ENCODE results near the gene OR5B2. TPM values are rescaled to one million over a fixed set of nuclear protein-coding genes. Genes with fewer than 3 reads are reported as not detected.

Gene OR5B2
- not detected in 2 replicates for polyA plus RNA-seq

DNA sequence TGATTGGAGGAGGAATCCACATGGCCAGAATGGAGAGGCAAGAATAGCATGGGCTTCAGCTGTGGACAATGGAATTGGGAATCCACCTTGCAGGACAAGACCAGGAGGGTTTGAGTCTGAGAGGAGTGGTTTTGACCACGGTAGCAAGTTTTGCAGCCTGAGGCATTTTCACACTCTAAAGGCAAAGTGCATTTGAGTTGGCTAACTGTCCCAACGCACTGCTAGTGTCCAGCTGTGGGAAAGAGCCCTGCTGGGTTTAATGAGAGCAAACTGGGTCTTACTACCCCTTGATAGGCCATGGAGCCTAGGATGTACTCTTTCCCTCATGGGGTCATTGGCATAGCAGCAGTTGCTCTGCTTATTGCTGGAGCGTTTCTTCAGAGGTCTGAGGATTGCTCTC lies at the start of gene OR5B2:
Gene OR5B2 (minus strand): TSS at position 101 of the 400 bp plus-strand sequence. CDS start 4,860 bp downstream, outside the sequence.

DNA sequence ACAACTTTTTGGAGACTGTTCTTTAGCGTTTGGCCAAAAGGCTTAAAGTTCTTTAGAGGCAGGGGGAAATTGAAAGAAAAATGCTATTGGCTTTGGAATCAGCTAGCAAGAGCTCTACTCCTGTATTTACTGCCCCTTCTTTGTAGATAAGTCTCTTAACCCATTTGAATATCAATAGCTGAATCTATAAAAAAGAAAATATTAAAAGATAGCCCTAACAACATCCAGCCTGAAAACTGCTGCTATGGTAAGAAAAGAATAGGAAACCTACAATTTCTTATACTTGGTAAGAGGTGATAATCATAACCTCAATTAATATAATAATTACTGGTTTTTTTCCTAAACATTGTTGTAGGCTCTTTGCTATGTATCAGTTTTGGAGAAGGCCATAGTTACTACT lies 14.2 kb upstream of the OR5B2 start, which contains the start of gene OR5B12:
Gene OR5B12 (minus strand): TSS at position 101 of the 400 bp plus-strand sequence. CDS start 2,085 bp downstream, outside the sequence.

DNA sequence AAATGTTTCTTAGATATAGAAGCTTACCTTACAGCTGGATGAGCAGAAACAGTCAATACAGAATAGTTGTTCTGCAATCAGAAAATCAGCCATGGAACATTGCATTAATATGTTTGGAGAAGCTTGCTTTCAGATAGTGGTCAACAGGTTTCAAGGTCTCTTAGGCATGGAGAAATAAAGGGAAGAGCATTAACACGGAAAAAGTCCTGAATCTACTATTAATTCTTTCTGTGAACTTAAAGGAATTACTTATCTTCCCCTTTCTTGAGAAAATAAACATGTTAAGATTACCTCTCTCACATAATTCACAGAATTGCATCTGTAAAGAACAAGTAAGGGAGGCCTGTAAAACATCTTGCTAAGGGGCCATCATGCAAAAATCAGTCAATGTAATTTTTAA lies 21.1 kb downstream of the OR5B2 start, which contains the start of gene OR5B3:
Gene OR5B3 (minus strand): TSS at position 101 of the 400 bp plus-strand sequence. CDS start 3,465 bp downstream, outside the sequence.

Other genes starting within 250 kb of the OR5B2 start
- not detected in 2 replicates for gene OR9Q2, start 239.1 kb downstream of the OR5B2 start, polyA plus RNA-seq
- not detected in 2 replicates for gene OR1S2, start 224.0 kb downstream of the OR5B2 start, polyA plus RNA-seq
- gene OR1S1, start 215.4 kb downstream of the OR5B2 start, polyA plus RNA-seq: not detected in 2 replicates
- gene OR10Q1, start 199.2 kb downstream of the OR5B2 start, polyA plus RNA-seq: not detected in 2 replicates
- gene OR10W1, start 159.9 kb downstream of the OR5B2 start, polyA plus RNA-seq: not detected in 2 replicates
- gene OR5B17, start 69.1 kb downstream of the OR5B2 start, polyA plus RNA-seq: not detected in 2 replicates
- gene OR5B3, start 21.2 kb downstream of the OR5B2 start, polyA plus RNA-seq: not detected in 2 replicates
- gene OR5B12, start 14.1 kb upstream of the OR5B2 start, polyA plus RNA-seq: not detected in 2 replicates
- gene OR5B21, start 80.0 kb upstream of the OR5B2 start, polyA plus RNA-seq: not detected in 2 replicates
- 3.8 and 5.4 TPM in 2 replicates for gene LPXN, start 147.7 kb upstream of the OR5B2 start, polyA plus RNA-seq
- 17.1 and 23.0 TPM in 2 replicates for gene ZFP91, start 150.9 kb upstream of the OR5B2 start, polyA plus RNA-seq
- not detected in 2 replicates for gene CNTF, start 194.5 kb upstream of the OR5B2 start, polyA plus RNA-seq

Measured in Purkinje cell (primary cell).